HepG2 (cell line): ENCODE data around the gene DBN1. TPM values are rescaled to one million over a fixed set of nuclear protein-coding genes. Genes with fewer than 3 reads are reported as not detected.

Experiments used
- AGO2 ChIP-seq: fragments of 200-400 bp; formaldehyde crosslinking; optimal IDR thresholded peaks from 2 replicates; pipeline ENCODE3; 2017; ENCODE audit warnings: mild to moderate bottlenecking, low read depth, low read length, moderate library complexity
- HIC2 ChIP-seq: sonication (generic); formaldehyde crosslinking; IDR thresholded peaks from 2 replicates; pipeline ENCODE4 v1.9.0; 2022; ENCODE audit warnings: low read depth, missing genetic modification reagents
- KLF11 ChIP-seq: IDR thresholded peaks from 2 replicates; pipeline ENCODE4 v1.6.1; 2016; ENCODE audit warnings: missing compliant biosample characterization
- KLF9 ChIP-seq: IDR thresholded peaks from 2 replicates; pipeline ENCODE4 v1.6.1; 2016; ENCODE audit warnings: low read depth
- MEIS2 ChIP-seq: sonication (generic); formaldehyde crosslinking; IDR thresholded peaks from 2 replicates; pipeline ENCODE4 v1.9.0; 2021; ENCODE audit warnings: mild to moderate bottlenecking, missing genetic modification reagents
- NFKB2 ChIP-seq: sonication (generic); formaldehyde crosslinking; IDR thresholded peaks from 2 replicates; pipeline ENCODE4 v1.4.0; 2020; ENCODE audit warnings: missing genetic modification reagents, borderline replicate concordance
- NFYB ChIP-seq: sonication (generic); formaldehyde crosslinking; IDR thresholded peaks from 2 replicates; pipeline ENCODE4 v1.4.0; 2020; ENCODE audit warnings: missing genetic modification reagents
- POLR2A ChIP-seq, 2 experiments: IDR thresholded peaks; 2 replicates each; pipeline ENCODE4 v1.6.1; 2011; ENCODE audit warnings: low read depth in 2 of 2, low read length in 2 of 2, mild to moderate bottlenecking in 1 of 2, moderate library complexity in 1 of 2; ENCODE audit not compliant: insufficient read depth in 1 of 2
- RAD21 ChIP-seq: fragments of 450-650 bp; formaldehyde crosslinking; IDR thresholded peaks from 2 replicates; pipeline ENCODE4 v1.5.0; 2020; ENCODE audit warnings: mild to moderate bottlenecking
- SMYD3 ChIP-seq: sonication (generic); formaldehyde crosslinking; IDR thresholded peaks from 2 replicates; pipeline ENCODE4 v1.8.1; 2023; ENCODE audit warnings: mild to moderate bottlenecking, missing genetic modification reagents
- SP5 ChIP-seq: IDR thresholded peaks from 2 replicates; pipeline ENCODE4 v1.6.1; 2016; ENCODE audit warnings: low read depth, borderline replicate concordance
- TSC22D2 ChIP-seq: sonication (generic); formaldehyde crosslinking; IDR thresholded peaks from 2 replicates; pipeline ENCODE4 v1.5.1; 2020; ENCODE audit warnings: missing genetic modification reagents, mild to moderate bottlenecking, borderline replicate concordance
- U2AF2 ChIP-seq: fragments of 200-400 bp; formaldehyde crosslinking; IDR thresholded peaks from 2 replicates; pipeline ENCODE4 v1.6.1; 2017; ENCODE audit warnings: low read depth, mild to moderate bottlenecking, low read length
- ZNF20 ChIP-seq: sonication (generic); formaldehyde crosslinking; IDR thresholded peaks from 2 replicates; pipeline ENCODE4 v1.4.0; 2020; ENCODE audit warnings: mild to moderate bottlenecking, moderate library complexity, missing genetic modification reagents
- ZNF430 ChIP-seq: sonication (generic); formaldehyde crosslinking; IDR thresholded peaks from 2 replicates; pipeline ENCODE4 v1.9.0; 2021; ENCODE audit warnings: mild to moderate bottlenecking, missing genetic modification reagents
- ZNF674 ChIP-seq: sonication (generic); formaldehyde crosslinking; IDR thresholded peaks from 2 replicates; pipeline ENCODE4 v1.5.0; 2020; ENCODE audit warnings: low read depth, mild to moderate bottlenecking, missing genetic modification reagents
- ZNF777 ChIP-seq: sonication (generic); formaldehyde crosslinking; IDR thresholded peaks from 2 replicates; pipeline ENCODE4 v1.4.0; 2020; ENCODE audit warnings: missing genetic modification reagents
- ZSCAN31 ChIP-seq: sonication (generic); formaldehyde crosslinking; IDR thresholded peaks from 2 replicates; pipeline ENCODE4 v1.5.0; 2020; ENCODE audit warnings: low read depth, mild to moderate bottlenecking, missing genetic modification reagents
- polyA plus RNA-seq, 8 experiments: library from polyadenylated mRNA; depleted of rRNA in 3 of 8; stranded (reverse) in 7 of 8; unstranded in 1 of 8; fragments of >200 nt; fragmentation: Illumina TruSeq in 4 of 8; extraction: Trizol in 4 of 8; gene quantifications; 2 replicates each; pipeline versions ENCODE4 v1.2.1 to v1.2.3, GENCODE V29; 2011 to 2016; ENCODE audit warnings: low read depth in 4 of 8, missing spikeins in 1 of 8, mixed read lengths in 1 of 8; ENCODE audit not compliant: insufficient read depth in 1 of 8
- total RNA-seq, 5 experiments: library from RNA; depleted of rRNA; stranded (reverse); fragments of >200 nt; fragmentation: Illumina TruSeq; extraction: Trizol; gene quantifications; 2 replicates each; pipeline ENCODE4 v1.2.3, GENCODE V29; 2016; ENCODE audit warnings: low read depth in 1 of 5
- TF ChIP-seq, protein P1 (sequence below): sonication (generic); formaldehyde crosslinking; IDR thresholded peaks from one replicate; pipeline ENCODE4 v1.5.1; 2020; ENCODE audit warnings: mild to moderate bottlenecking, missing genetic modification reagents; ENCODE audit errors: not compliant biosample characterization
- TF ChIP-seq, protein P2 (sequence below): sonication (generic); formaldehyde crosslinking; IDR thresholded peaks from 2 replicates; pipeline ENCODE4 v1.5.0; 2020; ENCODE audit warnings: mild to moderate bottlenecking, missing genetic modification reagents, moderate library complexity

Gene DBN1
- total and polyA plus RNA-seq, 2 of the 13 experiments (the other 11 are each of a cell fraction or from before 2014, with no cell fraction given): 27.0 to 37.3 TPM

- TF ChIP-seq TSC22D2 (CRISPR knock-in tag) (no peak), RAD21 (no peak), ZNF777 (no peak), ZNF20 (CRISPR knock-in tag) (no peak), HIC2 (no peak), SP5 (no peak), NFKB2 (no peak), KLF9 (CRISPR knock-in tag) (no peak), SMYD3 (CRISPR knock-in tag) (no peak), ZNF430 (CRISPR knock-in tag) (no peak), NFYB (no peak), KLF11 (CRISPR knock-in tag) (no peak), MEIS2 (CRISPR knock-in tag) (no peak), ZNF674 (CRISPR knock-in tag) (no peak), U2AF2 (no peak), ZSCAN31 (CRISPR knock-in tag) (no peak), POLR2A (IDR thresholded peaks at IDR 0.05; ENCODE audit: insufficient read depth in 1 of 2, low read depth in 2 of 2, low read length in 2 of 2) (no peak), AGO2 (peak; percentile 39)
- TF ChIP-seq, protein P1, sequence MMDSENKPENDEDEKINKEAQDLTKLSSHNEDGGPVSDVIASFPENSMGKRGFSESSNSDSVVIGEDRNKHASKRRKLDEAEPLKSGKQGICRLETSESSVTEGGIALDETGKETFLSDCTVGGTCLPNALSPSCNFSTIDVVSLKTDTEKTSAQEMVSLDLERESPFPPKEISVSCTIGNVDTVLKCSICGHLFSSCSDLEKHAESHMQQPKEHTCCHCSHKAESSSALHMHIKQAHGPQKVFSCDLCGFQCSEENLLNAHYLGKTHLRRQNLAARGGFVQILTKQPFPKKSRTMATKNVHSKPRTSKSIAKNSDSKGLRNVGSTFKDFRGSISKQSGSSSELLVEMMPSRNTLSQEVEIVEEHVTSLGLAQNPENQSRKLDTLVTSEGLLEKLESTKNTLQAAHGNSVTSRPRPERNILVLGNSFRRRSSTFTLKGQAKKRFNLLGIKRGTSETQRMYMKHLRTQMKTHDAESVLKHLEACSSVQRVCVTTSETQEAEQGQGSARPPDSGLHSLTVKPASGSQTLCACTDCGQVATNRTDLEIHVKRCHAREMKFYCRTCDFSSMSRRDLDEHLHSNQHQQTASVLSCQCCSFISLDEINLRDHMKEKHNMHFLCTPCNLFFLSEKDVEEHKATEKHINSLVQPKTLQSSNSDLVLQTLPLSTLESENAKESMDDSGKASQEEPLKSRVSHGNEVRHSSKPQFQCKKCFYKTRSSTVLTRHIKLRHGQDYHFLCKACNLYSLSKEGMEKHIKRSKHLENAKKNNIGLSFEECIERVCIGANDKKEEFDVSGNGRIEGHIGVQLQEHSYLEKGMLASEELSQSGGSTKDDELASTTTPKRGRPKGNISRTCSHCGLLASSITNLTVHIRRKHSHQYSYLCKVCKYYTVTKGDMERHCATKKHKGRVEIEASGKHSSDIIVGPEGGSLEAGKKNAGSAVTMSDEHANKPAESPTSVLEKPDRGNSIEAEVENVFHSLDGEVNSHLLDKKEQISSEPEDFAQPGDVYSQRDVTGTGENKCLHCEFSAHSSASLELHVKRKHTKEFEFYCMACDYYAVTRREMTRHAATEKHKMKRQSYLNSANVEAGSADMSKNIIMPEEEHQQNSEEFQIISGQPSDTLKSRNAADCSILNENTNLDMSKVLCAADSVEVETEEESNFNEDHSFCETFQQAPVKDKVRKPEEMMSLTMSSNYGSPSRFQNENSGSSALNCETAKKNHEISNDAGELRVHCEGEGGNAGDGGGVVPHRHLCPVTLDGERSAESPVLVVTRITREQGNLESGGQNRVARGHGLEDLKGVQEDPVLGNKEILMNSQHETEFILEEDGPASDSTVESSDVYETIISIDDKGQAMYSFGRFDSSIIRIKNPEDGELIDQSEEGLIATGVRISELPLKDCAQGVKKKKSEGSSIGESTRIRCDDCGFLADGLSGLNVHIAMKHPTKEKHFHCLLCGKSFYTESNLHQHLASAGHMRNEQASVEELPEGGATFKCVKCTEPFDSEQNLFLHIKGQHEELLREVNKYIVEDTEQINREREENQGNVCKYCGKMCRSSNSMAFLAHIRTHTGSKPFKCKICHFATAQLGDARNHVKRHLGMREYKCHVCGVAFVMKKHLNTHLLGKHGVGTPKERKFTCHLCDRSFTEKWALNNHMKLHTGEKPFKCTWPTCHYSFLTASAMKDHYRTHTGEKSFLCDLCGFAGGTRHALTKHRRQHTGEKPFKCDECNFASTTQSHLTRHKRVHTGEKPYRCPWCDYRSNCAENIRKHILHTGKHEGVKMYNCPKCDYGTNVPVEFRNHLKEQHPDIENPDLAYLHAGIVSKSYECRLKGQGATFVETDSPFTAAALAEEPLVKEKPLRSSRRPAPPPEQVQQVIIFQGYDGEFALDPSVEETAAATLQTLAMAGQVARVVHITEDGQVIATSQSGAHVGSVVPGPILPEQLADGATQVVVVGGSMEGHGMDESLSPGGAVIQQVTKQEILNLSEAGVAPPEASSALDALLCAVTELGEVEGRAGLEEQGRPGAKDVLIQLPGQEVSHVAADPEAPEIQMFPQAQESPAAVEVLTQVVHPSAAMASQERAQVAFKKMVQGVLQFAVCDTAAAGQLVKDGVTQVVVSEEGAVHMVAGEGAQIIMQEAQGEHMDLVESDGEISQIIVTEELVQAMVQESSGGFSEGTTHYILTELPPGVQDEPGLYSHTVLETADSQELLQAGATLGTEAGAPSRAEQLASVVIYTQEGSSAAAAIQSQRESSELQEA (CRISPR knock-in tag): no peak
- TF ChIP-seq, protein P2, sequence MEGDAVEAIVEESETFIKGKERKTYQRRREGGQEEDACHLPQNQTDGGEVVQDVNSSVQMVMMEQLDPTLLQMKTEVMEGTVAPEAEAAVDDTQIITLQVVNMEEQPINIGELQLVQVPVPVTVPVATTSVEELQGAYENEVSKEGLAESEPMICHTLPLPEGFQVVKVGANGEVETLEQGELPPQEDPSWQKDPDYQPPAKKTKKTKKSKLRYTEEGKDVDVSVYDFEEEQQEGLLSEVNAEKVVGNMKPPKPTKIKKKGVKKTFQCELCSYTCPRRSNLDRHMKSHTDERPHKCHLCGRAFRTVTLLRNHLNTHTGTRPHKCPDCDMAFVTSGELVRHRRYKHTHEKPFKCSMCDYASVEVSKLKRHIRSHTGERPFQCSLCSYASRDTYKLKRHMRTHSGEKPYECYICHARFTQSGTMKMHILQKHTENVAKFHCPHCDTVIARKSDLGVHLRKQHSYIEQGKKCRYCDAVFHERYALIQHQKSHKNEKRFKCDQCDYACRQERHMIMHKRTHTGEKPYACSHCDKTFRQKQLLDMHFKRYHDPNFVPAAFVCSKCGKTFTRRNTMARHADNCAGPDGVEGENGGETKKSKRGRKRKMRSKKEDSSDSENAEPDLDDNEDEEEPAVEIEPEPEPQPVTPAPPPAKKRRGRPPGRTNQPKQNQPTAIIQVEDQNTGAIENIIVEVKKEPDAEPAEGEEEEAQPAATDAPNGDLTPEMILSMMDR: peak; percentile 34
These were observed 15.8 kb upstream of the DBN1 start (continued) for GRCh38 chr5:177489119-177489716.
